ENCODE data around the gene TNS1. TPM values are rescaled to one million over a fixed set of nuclear protein-coding genes. Genes with fewer than 3 reads are reported as not detected.

The TNS1 gene
- total RNA-seq, 1 experiment from 2014 or later = 3.4 TPM

DNA sequence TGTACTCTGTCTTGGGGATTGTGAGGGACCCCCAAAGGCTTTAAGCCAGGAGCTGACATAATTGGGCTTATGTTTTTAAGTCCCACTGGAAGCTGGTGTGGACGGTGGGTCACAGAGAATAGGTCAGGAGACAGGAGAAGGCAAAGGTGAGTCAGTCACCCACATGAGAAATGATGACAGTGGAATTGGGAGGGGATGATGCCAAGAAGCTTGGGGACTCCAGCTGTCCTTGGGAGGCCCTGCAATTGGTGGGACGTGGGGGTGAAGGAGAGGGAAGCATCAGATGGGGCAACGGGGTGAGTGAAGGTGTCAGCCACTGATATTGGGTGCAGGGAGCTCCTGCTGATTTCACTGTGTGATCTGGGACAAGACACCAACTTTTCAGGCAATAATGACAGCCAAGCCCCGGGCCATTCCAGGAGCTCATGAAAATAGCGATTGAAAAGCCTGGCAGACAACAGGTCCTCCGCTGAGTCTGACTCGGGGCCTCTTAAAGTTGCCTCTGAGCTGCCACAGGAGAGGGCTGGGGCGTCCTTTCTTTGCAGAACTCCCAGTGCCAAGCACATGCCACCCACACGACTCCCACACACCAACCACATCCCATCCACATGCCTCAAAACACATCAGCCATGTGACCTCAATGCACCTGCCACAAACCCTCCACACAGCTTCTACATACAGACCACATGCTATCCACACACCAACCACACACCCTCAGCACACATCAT is 13.4 kb downstream of the TNS1 start:
- Histone ChIP-seq H3K9me3 (ENCODE audit: control insufficient read depth, low read depth, low read length) (no peaks in the 10 kb centered on the region), H2AFZ (ENCODE audit: low read length) (no peak overlapping the region), H3K4me1 (ENCODE audit: insufficient read depth, low read length) (no peaks in the 10 kb centered on the region), H3K9ac (ENCODE audit: extremely low read depth, insufficient read length, low read length) (no peak overlapping the region), H3K18ac (ENCODE audit: insufficient read length, low read depth, low read length) (no peak overlapping the region), H2AK5ac (ENCODE audit: insufficient read length, low read length) (no peak overlapping the region), H3K27ac (ENCODE audit: insufficient read length, low read depth, low read length) (no peak overlapping the region), H3K79me1 (ENCODE audit: insufficient read depth, low read depth, low read length, poor library complexity, severe bottlenecking) (no peaks in the 10 kb centered on the region), H2BK20ac (ENCODE audit: low read depth, low read length, poor library complexity, severe bottlenecking) (no peak overlapping the region), H3K27me3 (ENCODE audit: insufficient read depth, low read length) (no peaks in the 10 kb centered on the region), H3K23ac (ENCODE audit: insufficient read length, low read depth, low read length) (no peak overlapping the region), H2BK15ac (ENCODE audit: low read depth, low read length) (no peak overlapping the region), H4K8ac (replicated peaks; ENCODE audit: insufficient read length, low read depth, low read length) (no peak overlapping the region), H2BK5ac (ENCODE audit: insufficient read length, low read length) (no peak overlapping the region), H2BK12ac (ENCODE audit: insufficient read length, low read depth, low read length) (no peak overlapping the region), H3K4ac (ENCODE audit: low read depth, low read length) (no peak overlapping the region), H3K14ac (ENCODE audit: insufficient read depth, low read length) (no peak overlapping the region), H4K91ac (ENCODE audit: insufficient read length, low read depth, low read length) (no peak overlapping the region), H3K79me2 (ENCODE audit: insufficient read depth, low read length) (no peaks in the 10 kb centered on the region), H3K4me2 (ENCODE audit: insufficient read depth, insufficient read length, low read length) (no peak overlapping the region), H3K23me2 (ENCODE audit: insufficient read length, low read depth, low read length, poor library complexity, severe bottlenecking) (no peaks in the 10 kb centered on the region), H2BK120ac (ENCODE audit: low read depth, low read length, poor library complexity, severe bottlenecking) (no peak overlapping the region), H3T11ph (ENCODE audit: low read length) (no peak overlapping the region), H4K20me1 (ENCODE audit: control insufficient read depth, insufficient read depth, insufficient read length) (no peaks in the 10 kb centered on the region), H4K5ac (ENCODE audit: insufficient read length, low read depth, low read length) (no peak overlapping the region), H3K56ac (ENCODE audit: insufficient read length, low read depth, low read length) (no peak overlapping the region)
- Mint-ChIP-seq H3K27me3 (ENCODE audit: low read depth) (peaks cover 12% of the 10 kb centered on the region), H3K9me3 (no peaks in the 10 kb centered on the region), H3K27ac (no peak overlapping the region), H3K4me3 (no peak overlapping the region), H3K36me3 (ENCODE audit: insufficient read depth in 1 of 3, low read depth in 3 of 3) (no peaks in the 10 kb centered on the region), H3K4me1 (peaks cover 15 to 16% of the 10 kb centered on the region in 2 experiments)
- no peak for DNase-seq
- TF ChIP-seq, protein P1, sequence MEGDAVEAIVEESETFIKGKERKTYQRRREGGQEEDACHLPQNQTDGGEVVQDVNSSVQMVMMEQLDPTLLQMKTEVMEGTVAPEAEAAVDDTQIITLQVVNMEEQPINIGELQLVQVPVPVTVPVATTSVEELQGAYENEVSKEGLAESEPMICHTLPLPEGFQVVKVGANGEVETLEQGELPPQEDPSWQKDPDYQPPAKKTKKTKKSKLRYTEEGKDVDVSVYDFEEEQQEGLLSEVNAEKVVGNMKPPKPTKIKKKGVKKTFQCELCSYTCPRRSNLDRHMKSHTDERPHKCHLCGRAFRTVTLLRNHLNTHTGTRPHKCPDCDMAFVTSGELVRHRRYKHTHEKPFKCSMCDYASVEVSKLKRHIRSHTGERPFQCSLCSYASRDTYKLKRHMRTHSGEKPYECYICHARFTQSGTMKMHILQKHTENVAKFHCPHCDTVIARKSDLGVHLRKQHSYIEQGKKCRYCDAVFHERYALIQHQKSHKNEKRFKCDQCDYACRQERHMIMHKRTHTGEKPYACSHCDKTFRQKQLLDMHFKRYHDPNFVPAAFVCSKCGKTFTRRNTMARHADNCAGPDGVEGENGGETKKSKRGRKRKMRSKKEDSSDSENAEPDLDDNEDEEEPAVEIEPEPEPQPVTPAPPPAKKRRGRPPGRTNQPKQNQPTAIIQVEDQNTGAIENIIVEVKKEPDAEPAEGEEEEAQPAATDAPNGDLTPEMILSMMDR (conservative IDR thresholded peaks at IDR 0.05) = no peak
- WGBS (ENCODE audit: extremely low coverage, insufficient read length, low lambda C conversion rate) = no CpG with 5 or more reads among the region's 9 CpGs
